ENCODE measurements around the gene TLR4.

DNA sequence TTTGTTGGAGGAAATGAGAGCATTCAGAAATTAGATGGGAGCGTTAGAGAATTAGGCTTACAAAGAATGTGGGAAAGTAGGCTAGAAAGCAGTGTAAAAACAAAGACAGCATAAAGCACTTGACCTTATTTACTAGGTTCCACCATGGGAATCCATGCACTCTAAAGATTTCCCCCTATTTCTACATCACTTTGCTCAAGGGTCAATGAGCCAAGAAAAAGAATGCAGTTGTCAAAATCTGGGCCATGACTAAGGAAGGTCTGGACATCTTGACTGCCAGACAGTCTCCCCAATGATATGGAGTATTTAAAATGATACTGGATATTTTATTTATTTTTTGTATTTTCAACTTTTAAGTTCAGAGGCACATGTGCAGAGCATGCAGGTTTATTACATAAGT is 3.4 kb downstream of the TLR4 start:
- TF ChIP-seq, protein P1, sequence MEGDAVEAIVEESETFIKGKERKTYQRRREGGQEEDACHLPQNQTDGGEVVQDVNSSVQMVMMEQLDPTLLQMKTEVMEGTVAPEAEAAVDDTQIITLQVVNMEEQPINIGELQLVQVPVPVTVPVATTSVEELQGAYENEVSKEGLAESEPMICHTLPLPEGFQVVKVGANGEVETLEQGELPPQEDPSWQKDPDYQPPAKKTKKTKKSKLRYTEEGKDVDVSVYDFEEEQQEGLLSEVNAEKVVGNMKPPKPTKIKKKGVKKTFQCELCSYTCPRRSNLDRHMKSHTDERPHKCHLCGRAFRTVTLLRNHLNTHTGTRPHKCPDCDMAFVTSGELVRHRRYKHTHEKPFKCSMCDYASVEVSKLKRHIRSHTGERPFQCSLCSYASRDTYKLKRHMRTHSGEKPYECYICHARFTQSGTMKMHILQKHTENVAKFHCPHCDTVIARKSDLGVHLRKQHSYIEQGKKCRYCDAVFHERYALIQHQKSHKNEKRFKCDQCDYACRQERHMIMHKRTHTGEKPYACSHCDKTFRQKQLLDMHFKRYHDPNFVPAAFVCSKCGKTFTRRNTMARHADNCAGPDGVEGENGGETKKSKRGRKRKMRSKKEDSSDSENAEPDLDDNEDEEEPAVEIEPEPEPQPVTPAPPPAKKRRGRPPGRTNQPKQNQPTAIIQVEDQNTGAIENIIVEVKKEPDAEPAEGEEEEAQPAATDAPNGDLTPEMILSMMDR (IDR thresholded peaks at IDR 0.05), result no peak
- no peak for TF ChIP-seq POLR2A (IDR thresholded peaks at IDR 0.05)
